ENCODE data around the gene GJC2. TPM values are rescaled to one million over a fixed set of nuclear protein-coding genes. Genes with fewer than 3 reads are reported as not detected.

Gene GJC2
- total and polyA plus RNA-seq, 2 donors (not counting 3 experiments of a cell fraction or from before 2014, with no cell fraction given) = 0.58 to 1.2 TPM

GRCh38 chr1:228190182-228190581, 40.5 kb downstream of the GJC2 start:
- ChIA-PET CTCF (interaction anchor here (0.7 kb wide), 1 partner anchor 192 kb away, joined by 3 read pairs; no protein-coding TSS in a partner anchor), POLR2A (no interaction called here)
- H3K9ac ChIP-seq (replicated peaks; ENCODE audit: extremely low read depth, insufficient read depth, low read length) = no peak overlapping the region
- no peaks in the 10 kb centered on the region for H3K9me1 ChIP-seq (replicated peaks; ENCODE audit: control insufficient read depth, extremely low read depth, insufficient read depth, low read length)
- no peak for DNase-seq (ENCODE audit: low read depth, low spot score)
- no peaks in the 10 kb centered on the region for H3K79me2 ChIP-seq (ENCODE audit: control insufficient read depth, insufficient read depth, low read length)
- intact Hi-C loops (cut with micrococcal nuclease) (no loop called here), dilution Hi-C loops (cut with MboI; ENCODE audit: extremely low pct_ligation_motif_present, low sequenced_read_pairs) (no loop called here)
- no peak for TF ChIP-seq MAX (IDR thresholded peaks at IDR 0.05; ENCODE audit: insufficient read depth, insufficient read length)
- no peak for TF ChIP-seq FOS (IDR thresholded peaks at IDR 0.05; ENCODE audit: borderline replicate concordance, insufficient read depth, low read length)
- no peak for TF ChIP-seq POLR2AphosphoS5 (IDR thresholded peaks at IDR 0.05; ENCODE audit: insufficient read depth, low read depth, low read length)
- TF ChIP-seq JUN (IDR thresholded peaks at IDR 0.05; ENCODE audit: borderline replicate concordance, insufficient read depth, insufficient read length, low read depth) = no peak
- TF ChIP-seq POLR2A (IDR thresholded peaks at IDR 0.05; ENCODE audit: low read depth, low read length) = no peak
- no peak for TF ChIP-seq MYC (IDR thresholded peaks at IDR 0.05; ENCODE audit: low read depth, low read length)
- TF ChIP-seq EZH2 (IDR thresholded peaks at IDR 0.05; ENCODE audit: borderline replicate concordance, low read depth, low read length, severe bottlenecking) = no peak
- TF ChIP-seq, protein P1, sequence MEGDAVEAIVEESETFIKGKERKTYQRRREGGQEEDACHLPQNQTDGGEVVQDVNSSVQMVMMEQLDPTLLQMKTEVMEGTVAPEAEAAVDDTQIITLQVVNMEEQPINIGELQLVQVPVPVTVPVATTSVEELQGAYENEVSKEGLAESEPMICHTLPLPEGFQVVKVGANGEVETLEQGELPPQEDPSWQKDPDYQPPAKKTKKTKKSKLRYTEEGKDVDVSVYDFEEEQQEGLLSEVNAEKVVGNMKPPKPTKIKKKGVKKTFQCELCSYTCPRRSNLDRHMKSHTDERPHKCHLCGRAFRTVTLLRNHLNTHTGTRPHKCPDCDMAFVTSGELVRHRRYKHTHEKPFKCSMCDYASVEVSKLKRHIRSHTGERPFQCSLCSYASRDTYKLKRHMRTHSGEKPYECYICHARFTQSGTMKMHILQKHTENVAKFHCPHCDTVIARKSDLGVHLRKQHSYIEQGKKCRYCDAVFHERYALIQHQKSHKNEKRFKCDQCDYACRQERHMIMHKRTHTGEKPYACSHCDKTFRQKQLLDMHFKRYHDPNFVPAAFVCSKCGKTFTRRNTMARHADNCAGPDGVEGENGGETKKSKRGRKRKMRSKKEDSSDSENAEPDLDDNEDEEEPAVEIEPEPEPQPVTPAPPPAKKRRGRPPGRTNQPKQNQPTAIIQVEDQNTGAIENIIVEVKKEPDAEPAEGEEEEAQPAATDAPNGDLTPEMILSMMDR (IDR thresholded peaks at IDR 0.05; ENCODE audit: extremely low read depth in 1 of 2, insufficient read depth in 1 of 2, low read depth in 1 of 2, low read length in 2 of 2) = no peak
- no peak for TF ChIP-seq GATA2 (IDR thresholded peaks at IDR 0.05; ENCODE audit: insufficient read depth, insufficient read length, low read depth, low read length)
- H3K4me2 ChIP-seq (ENCODE audit: insufficient read depth, low read length) = no peak overlapping the region
- no peaks in the 10 kb centered on the region for H4K20me1 ChIP-seq (replicated peaks; ENCODE audit: control insufficient read depth, extremely low read depth, insufficient read depth, low read length)
- H3K27me3 ChIP-seq (ENCODE audit: control insufficient read depth in 2 of 2, insufficient read depth in 2 of 2, low read length in 2 of 2) = no peaks in the 10 kb centered on the region
- no peaks in the 10 kb centered on the region for H3K4me1 ChIP-seq (ENCODE audit: control insufficient read depth, extremely low read depth, insufficient read depth, low read length)
- no peak overlapping the region for H3K27ac ChIP-seq (ENCODE audit: insufficient read depth, low read depth, low read length)
- H3K36me3 ChIP-seq (ENCODE audit: control insufficient read depth in 2 of 2, extremely low read depth in 1 of 2, insufficient read depth in 2 of 2, low read length in 2 of 2) = no peaks in the 10 kb centered on the region
- H2AFZ ChIP-seq (ENCODE audit: low read depth, low read length) = no peak overlapping the region
- no TSS peak for BruUV-seq (replicated peaks)
- no peaks in the 10 kb centered on the region for H3K9me3 ChIP-seq (replicated peaks; ENCODE audit: control insufficient read depth, insufficient read depth, low read length)
- FAIRE-seq = no peak
- no peak overlapping the region for H3K4me3 ChIP-seq (replicated peaks in 1 of 3; ENCODE audit: insufficient read depth in 1 of 3, low read depth in 1 of 3, low read length in 3 of 3)

Measured in endothelial cell of umbilical vein (primary cell).